IMR-90 (cell line): ENCODE results near the gene LINC00305. TPM values are rescaled to one million over a fixed set of nuclear protein-coding genes. Genes with fewer than 3 reads are reported as not detected.

Experiments used
- ATAC-seq: fragments of 200-7000 bp; cut with Tn5 transposase; 2 replicates; pipeline ENCODE4 v1.9.1; 2020; ENCODE audit warnings: low read depth, mild to moderate bottlenecking, moderate library complexity
- BruUV-seq: library from RNA; stranded (reverse); fragments of 400-500 nt; replicated peaks from 2 replicates; lab custom pipeline; 2021; lab: Mats Ljungman, UMichigan
- CTCF ChIA-PET: fragments of 300-600 bp; formaldehyde crosslinking; extraction: SDS; loops from one replicate; lab custom pipeline; 2021; ENCODE audit warnings: antibody characterized with exemption; lab: Yijun Ruan, JAX
- POLR2A ChIA-PET: fragments of 300-600 bp; sonication (Branson Sonifier 250); formaldehyde crosslinking; loops from one replicate; lab custom pipeline; 2022; ENCODE audit warnings: antibody characterized with exemption; ENCODE audit not compliant: unreplicated experiment; lab: Charles Lee
- DNase-seq: peaks from one replicate; pipeline ENCODE4 v3.0.0; 2013
- H2AFZ ChIP-seq: replicated peaks from 2 replicates; pipeline ENCODE3; 2013; ENCODE audit warnings: low read length, mild to moderate bottlenecking; ENCODE audit not compliant: poor library complexity
- H2AK5ac ChIP-seq: 2 replicates; pipeline ENCODE4 v1.6.1; 2013; ENCODE audit warnings: low read depth, low read length, inconsistent platforms
- H2AK9ac ChIP-seq: replicated peaks from 2 replicates; pipeline ENCODE3; 2013; ENCODE audit warnings: mild to moderate bottlenecking, low read depth, low read length, moderate library complexity; ENCODE audit not compliant: poor library complexity
- H2BK120ac ChIP-seq: 2 replicates; pipeline ENCODE4 v1.6.1; 2013; ENCODE audit warnings: low read depth, low read length, inconsistent platforms
- H2BK15ac ChIP-seq: 3 replicates; pipeline ENCODE4 v1.6.1; 2013; ENCODE audit warnings: low read depth, low read length, inconsistent platforms
- H2BK20ac ChIP-seq: 2 replicates; pipeline ENCODE4 v1.6.1; 2013; ENCODE audit warnings: low read depth, mild to moderate bottlenecking, inconsistent platforms, low read length, moderate library complexity
- H2BK5ac ChIP-seq: 2 replicates; pipeline ENCODE4 v1.6.1; 2013; ENCODE audit warnings: mild to moderate bottlenecking, low read depth, low read length, inconsistent platforms; ENCODE audit not compliant: poor library complexity, severe bottlenecking
- H3K14ac ChIP-seq: replicated peaks from 2 replicates; pipeline ENCODE4 v1.6.1; 2013; ENCODE audit warnings: low read depth, low read length, inconsistent platforms
- H3K18ac ChIP-seq: 2 replicates; pipeline ENCODE4 v1.6.1; 2013; ENCODE audit warnings: low read depth, low read length, control low read depth
- H3K23ac ChIP-seq: 2 replicates; pipeline ENCODE4 v1.6.1; 2013; ENCODE audit warnings: low read depth, low read length, inconsistent platforms
- H3K27ac ChIP-seq: 2 replicates; pipeline ENCODE4 v1.5.1; 2013; ENCODE audit warnings: mild to moderate bottlenecking, control low read depth, low read length; ENCODE audit not compliant: insufficient read depth
- H3K27me3 ChIP-seq: 2 replicates; pipeline ENCODE4 v1.6.1; 2013; ENCODE audit warnings: low read length; ENCODE audit not compliant: control insufficient read depth, insufficient read depth
- H3K36me3 ChIP-seq: 2 replicates; pipeline ENCODE4 v1.6.1; 2013; ENCODE audit warnings: low read length, mixed read lengths; ENCODE audit not compliant: control insufficient read depth, insufficient read depth
- H3K4ac ChIP-seq: 2 replicates; pipeline ENCODE4 v1.6.1; 2013; ENCODE audit warnings: low read depth, low read length, inconsistent platforms
- H3K4me1 ChIP-seq: 2 replicates; pipeline ENCODE4 v1.6.1; 2013; ENCODE audit warnings: low read length, mixed read lengths; ENCODE audit not compliant: control insufficient read depth, insufficient read depth
- H3K4me2 ChIP-seq: 2 replicates; pipeline ENCODE4 v1.6.1; 2013; ENCODE audit warnings: low read depth, mild to moderate bottlenecking, control low read depth, low read length, moderate library complexity
- H3K4me3 ChIP-seq: 2 replicates; pipeline ENCODE4 v1.5.1; 2013; ENCODE audit warnings: low read depth, mild to moderate bottlenecking, control low read depth, low read length, moderate library complexity; ENCODE audit not compliant: insufficient read depth
- H3K56ac ChIP-seq: 2 replicates; pipeline ENCODE4 v1.6.1; 2013; ENCODE audit warnings: low read length, inconsistent platforms; ENCODE audit not compliant: insufficient read depth; ENCODE audit errors: extremely low read depth
- H3K79me1 ChIP-seq, 2 experiments: 2 replicates each; pipeline ENCODE4 v1.6.1; 2013; ENCODE audit warnings: low read length in 2 of 2, inconsistent platforms in 1 of 2, low read depth in 1 of 2
- H3K9ac ChIP-seq: 2 replicates; pipeline ENCODE4 v1.6.1; 2013; ENCODE audit warnings: low read depth, low read length, control low read depth
- H3K9me1 ChIP-seq: 2 replicates; pipeline ENCODE4 v1.6.1; 2013; ENCODE audit warnings: low read length, inconsistent platforms; ENCODE audit not compliant: insufficient read depth
- H3K9me3 ChIP-seq: 2 replicates; pipeline ENCODE4 v1.6.1; 2013; ENCODE audit warnings: low read length; ENCODE audit not compliant: control insufficient read depth, insufficient read depth
- H4K20me1 ChIP-seq: 2 replicates; pipeline ENCODE4 v1.6.1; 2013; ENCODE audit warnings: low read length, inconsistent platforms; ENCODE audit not compliant: insufficient read depth
- H4K5ac ChIP-seq: 2 replicates; pipeline ENCODE4 v1.6.1; 2013; ENCODE audit warnings: mild to moderate bottlenecking, low read depth, low read length, control low read depth
- H4K8ac ChIP-seq, 2 experiments: 2 replicates each; pipeline ENCODE4 v1.6.1; 2013; ENCODE audit warnings: low read depth in 2 of 2, low read length in 2 of 2, control low read depth in 1 of 2, inconsistent platforms in 1 of 2
- H4K91ac ChIP-seq: 2 replicates; pipeline ENCODE4 v1.6.1; 2013; ENCODE audit warnings: low read depth, low read length, inconsistent platforms; ENCODE audit not compliant: insufficient read depth
- MXI1 ChIP-seq: IDR thresholded peaks from 2 replicates; pipeline ENCODE4 v1.6.1; 2012; ENCODE audit warnings: low read depth, mild to moderate bottlenecking, low read length, moderate library complexity, borderline replicate concordance
- RFX5 ChIP-seq: IDR thresholded peaks from 2 replicates; pipeline ENCODE4 v1.8.0; 2012; ENCODE audit warnings: low read depth, mild to moderate bottlenecking, low read length, moderate library complexity
- WGBS, 2 experiments: methylation state at CpG; one replicate each; pipeline versions ENCODE4 v1.1.5 to v1.1.7; 2013; ENCODE audit warnings: missing lambda C conversion rate in 2 of 2; ENCODE audit not compliant: insufficient read length in 1 of 2; ENCODE audit errors: extremely low coverage in 2 of 2; 5-methylcytosine and 5-hydroxymethylcytosine counted together
- dilution Hi-C: fragments of 300-500 bp; cut with HindIII; formaldehyde crosslinking; loops from one replicate; pipeline ENCODE4 v1.14.3; 2018; ENCODE audit warnings: low sequenced_read_pairs; ENCODE audit not compliant: unreplicated experiment
- in situ Hi-C: fragments of 300-500 bp; cut with MboI; formaldehyde crosslinking; loops from 3 replicates; pipeline ENCODE4 v1.14.3; 2019; ENCODE audit warnings: low sequenced_read_pairs, inconsistent platforms, mixed read lengths
- intact Hi-C: fragments of 100-400 bp; cut with micrococcal nuclease; formaldehyde crosslinking; loops from 2 replicates; pipeline ENCODE4 v1.10.0; 2022
- polyA plus RNA-seq, 3 experiments: library from polyadenylated mRNA; depleted of rRNA; stranded (reverse); fragments of >200 nt; gene quantifications; 2 replicates each; pipeline ENCODE4 v1.2.3, GENCODE V29; 2012; ENCODE audit warnings: low replicate concordance in 1 of 3
- total RNA-seq: library from RNA; depleted of rRNA; stranded (reverse); fragments of >200 nt; gene quantifications from 2 replicates; pipeline ENCODE4 v1.2.3, GENCODE V29; 2012

LINC00305 gene
- total and polyA plus RNA-seq, 2 of the 4 experiments (the other 2 are of a cell fraction): not detected

DNA sequence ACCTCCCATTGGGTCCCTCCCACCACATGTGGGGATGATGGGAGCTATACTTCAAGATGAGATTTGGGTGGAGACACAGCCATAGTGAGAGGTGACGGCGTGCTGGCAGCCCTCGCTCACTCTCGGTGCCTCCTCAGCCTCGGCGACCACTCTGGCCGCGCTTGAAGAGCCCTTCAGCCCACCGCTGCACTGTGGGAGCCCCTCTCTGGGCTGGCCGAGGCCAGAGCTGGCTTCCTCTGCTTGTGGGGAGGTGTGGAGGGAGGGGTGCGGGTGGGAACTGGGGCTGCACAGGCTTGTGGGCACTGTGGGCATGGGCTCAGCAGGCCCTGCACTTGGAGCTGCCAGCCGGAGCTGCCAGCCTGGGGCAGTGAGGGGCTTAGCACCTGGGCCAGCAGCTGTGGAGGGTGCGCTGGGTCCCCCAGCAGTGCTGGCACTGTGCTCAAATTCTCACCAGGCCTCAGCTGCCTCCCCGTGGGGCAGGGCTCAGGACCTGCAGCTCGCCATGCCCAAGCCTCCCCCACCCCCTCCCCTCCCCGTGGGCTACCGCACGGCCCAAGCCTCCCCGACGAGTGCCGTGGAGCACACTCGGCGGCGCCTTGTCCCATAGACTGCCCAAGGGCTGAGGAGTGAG lies 106.0 kb downstream of the LINC00305 start:
- H3K9ac ChIP-seq: no peak overlapping the region
- no peak overlapping the region for H3K4me3 ChIP-seq
- H2AK9ac ChIP-seq: no peak overlapping the region
- H3K27me3 ChIP-seq: no peaks in the 10 kb centered on the region
- 0 out of 2 replicates have a peak, but pooled peaks cover 1% of the 10 kb centered on the region for H3K9me3 ChIP-seq
- WGBS, 2 experiments: 73% methylated on average over 6 of the region's 24 CpGs; no CpG with 5 or more reads in 1 of the 2 experiments
- in situ Hi-C loops (no loop called here), intact Hi-C loops (no loop called here), dilution Hi-C loops (no loop called here)
- no peak overlapping the region for H3K18ac ChIP-seq
- H3K79me1 ChIP-seq: no peaks in the 10 kb centered on the region
- H3K27ac ChIP-seq: no peak overlapping the region
- H4K20me1 ChIP-seq: no peaks in the 10 kb centered on the region
- DNase-seq: no peak
- no peak overlapping the region for H2BK20ac ChIP-seq
- H2BK15ac ChIP-seq: no peak overlapping the region
- no peak for TF ChIP-seq RFX5
- TF ChIP-seq MXI1: no peak
- H3K4ac ChIP-seq: no peak overlapping the region
- H3K14ac ChIP-seq: no peak overlapping the region
- H3K4me2 ChIP-seq: no peak overlapping the region
- H3K9me1 ChIP-seq: no peaks in the 10 kb centered on the region
- H4K8ac ChIP-seq: no peak overlapping the region
- H4K91ac ChIP-seq: no peak overlapping the region
- H3K56ac ChIP-seq: no peak overlapping the region
- H3K36me3 ChIP-seq: no peaks in the 10 kb centered on the region
- H2BK5ac ChIP-seq: no peak overlapping the region
- H4K5ac ChIP-seq: no peak overlapping the region
- H3K23ac ChIP-seq: no peak overlapping the region
- H2BK120ac ChIP-seq: no peak overlapping the region
- H3K4me1 ChIP-seq: no peaks in the 10 kb centered on the region
- ChIA-PET POLR2A (no interaction called here), CTCF (no interaction called here)
- no peak for ATAC-seq
- H2AK5ac ChIP-seq: no peak overlapping the region
- no peak overlapping the region for H2AFZ ChIP-seq
- no TSS peak for BruUV-seq
